Iris pigment epithelial cell (primary cell): Measurements from ENCODE around the gene CCR5AS.
"Not testable (repeated sequence)": the region's sequence is repeated elsewhere in the genome, so short reads cannot be mapped to it uniquely, and the experiment has no call there.

Experiments
- DNase-seq: peaks from one replicate; pipeline ENCODE4 v3.0.0-alpha.2; 2011; ENCODE audit warnings: low read depth

The CCR5AS gene

DNA sequence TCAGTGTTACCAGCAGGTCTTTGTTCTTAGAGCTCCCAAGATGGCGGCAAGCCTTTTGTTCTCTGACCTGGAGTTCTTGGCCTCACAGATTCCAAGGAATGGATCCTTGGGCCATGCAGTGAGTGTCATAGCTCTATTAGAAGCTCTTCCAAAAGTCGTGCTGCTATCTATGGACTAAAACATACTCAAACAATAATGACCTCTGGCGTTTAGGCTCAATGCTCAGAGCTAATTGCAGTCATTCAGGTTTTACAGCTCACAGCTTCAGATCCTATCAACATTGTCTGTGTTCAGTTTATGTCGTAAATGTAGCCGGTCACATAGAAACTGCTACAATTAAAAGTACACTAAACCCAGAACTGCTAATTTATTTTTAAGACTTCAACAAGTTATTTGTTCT lies 22.4 kb upstream of the CCR5AS start:
- DNase-seq: no peak

DNA sequence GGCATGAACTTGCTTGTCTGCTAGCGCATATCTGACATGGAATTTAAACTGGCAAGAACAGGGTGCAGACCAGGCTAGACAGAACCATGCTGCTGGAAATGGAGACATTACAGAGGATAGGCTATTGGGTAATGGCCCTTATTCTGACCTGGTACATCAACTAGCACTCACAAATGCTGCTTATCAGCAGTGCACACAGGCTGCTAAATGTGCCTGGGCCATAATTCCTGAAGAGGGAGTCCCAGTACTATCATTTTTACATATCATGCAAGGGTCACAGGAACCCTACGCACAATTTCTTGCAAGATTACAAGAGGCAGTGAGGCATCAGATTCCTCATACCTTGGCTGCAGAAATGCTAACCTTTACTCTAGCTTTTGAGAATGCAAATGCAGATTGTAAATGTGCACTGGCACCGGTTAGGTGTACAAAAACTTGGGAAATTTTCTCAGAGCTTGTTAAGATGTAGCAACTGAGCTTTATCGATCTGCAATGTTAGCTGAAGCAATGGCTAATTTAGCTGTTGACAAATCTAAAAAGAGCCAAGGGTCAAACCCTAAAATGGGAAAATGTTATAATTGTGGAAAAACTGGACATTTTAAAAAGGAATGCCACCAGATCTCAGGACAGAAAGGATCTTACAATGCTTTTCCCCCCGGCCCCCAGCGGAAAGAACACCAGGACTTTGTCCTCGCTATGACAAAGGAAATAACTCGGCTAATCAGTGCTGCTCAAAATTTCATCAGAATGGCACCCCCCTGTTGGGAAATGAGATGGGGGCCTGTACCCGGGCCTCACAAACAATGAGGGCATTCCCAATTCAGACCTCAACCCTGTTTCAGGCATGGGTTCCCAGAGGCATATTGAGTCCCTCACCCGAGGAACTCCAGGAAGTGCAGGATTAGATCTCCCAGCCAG lies 21.3 kb upstream of the CCR5AS start:
- DNase-seq: no peak

DNA sequence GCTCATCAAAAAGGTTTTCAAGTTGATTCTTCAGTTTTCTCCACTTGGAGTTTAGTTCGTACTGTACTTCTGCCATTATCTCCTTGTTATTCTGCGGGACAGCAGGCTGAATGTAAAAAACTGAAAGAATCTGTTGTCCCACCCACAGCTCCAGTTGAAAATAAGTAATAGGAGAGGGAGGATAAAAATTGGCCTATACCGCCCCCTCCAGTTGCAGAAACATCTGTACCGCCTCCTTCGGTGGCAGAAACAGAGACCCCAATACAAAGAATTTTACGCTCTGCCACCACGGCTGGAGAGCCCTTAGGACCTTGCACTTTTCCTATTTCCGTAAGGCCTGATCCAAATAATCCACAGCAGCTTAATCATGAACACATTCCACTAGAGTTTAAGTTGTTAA lies 20.5 kb upstream of the CCR5AS start:
- DNase-seq: not testable (repeated sequence)

DNA sequence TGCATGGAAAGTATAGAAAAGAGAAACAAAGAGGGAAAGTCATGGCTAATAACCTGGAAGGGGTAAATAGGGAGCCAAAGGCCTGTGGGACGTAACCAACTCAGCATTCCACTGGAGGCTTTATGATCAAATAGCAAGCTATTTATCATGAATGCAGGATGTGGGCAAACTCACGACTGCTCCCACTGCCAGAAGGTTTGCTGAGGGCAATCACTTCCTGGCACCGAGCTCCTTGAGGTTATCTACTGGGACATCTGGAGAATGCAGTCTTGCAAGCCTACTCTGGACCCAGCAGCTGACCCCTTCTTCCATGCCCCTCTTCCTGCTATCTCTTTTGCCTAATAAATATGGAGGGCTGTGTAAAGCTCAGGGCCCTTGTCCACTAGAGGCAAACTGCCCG lies 19.6 kb upstream of the CCR5AS start:
- DNase-seq: not testable (repeated sequence)

DNA sequence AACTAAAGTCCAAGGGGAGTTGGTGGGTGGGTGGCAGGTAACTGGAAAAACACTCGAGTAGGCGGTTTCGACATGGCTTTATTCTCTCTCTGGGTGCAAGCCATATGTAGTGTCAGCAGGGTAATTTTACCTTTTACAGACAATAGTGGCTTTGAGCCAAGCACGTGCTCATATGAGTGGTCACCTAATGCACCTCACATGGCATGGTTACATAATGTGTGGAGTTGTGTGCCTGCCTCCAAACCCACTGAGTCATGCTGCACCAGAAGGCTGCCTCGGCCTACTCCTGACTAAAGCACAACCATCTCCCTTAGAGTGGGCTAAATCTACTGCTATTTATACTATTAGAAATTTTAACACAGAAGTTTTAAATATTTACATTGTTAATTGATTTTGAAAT lies 16.7 kb upstream of the CCR5AS start:
- peak; percentile 57 for DNase-seq

DNA sequence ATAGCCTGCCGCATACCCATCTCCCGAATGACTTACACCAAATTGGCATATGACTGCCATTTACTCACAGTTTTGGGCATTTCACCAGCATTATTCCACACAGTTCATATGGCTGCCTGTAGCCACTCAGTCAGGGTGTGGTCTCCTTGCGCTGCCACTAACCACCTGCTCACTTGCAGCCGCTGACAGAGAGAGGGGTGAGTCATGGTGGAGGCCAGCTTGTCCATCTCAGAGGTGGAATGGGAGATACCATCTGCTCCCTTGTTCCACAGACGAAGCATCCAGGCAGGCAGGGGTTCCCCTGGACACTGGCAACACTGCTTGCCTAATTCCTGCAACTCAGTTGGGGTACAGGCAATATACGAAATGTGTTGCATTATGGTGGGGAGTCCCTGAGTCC lies 15.8 kb upstream of the CCR5AS start:
- peak; percentile 11 for DNase-seq

DNA sequence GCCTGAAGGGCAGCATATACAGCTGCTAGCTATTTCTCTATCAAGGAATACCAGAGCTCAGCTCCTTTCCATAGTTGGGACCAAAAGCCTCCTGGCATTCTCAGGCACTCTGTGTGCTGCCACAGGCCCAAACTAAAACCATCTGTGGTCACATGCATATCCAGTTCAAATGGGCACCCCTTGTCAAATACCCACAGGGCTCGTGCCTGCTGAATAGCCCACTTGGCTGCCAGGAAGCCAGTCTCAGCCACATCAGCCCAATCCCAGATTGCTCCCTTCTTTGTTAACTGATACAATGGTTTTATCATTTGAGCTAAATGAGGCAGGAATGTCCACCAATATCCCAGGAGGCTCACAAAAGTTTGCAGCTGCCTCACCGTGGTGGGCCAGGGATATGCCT lies 14.1 kb upstream of the CCR5AS start:
- DNase-seq: no peak

DNA sequence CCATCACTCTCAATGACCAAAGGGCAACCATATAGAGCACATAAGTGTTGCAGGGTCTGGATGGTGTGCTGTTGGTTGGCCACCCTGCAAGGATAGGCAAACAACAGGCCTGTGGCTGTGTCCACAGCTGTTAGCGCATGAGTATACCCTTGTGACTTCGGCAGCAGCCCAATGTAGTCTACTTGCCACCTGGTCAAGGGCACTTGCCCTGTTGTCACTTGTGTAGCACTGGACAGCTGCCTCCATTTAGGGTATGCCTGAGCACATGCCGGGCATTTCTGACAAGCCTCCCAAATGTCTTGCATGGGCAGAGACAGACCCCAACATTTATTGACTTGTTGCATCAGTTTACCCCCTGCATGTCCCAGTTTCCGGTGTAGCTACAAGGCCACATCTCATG lies 12.9 kb upstream of the CCR5AS start:
- DNase-seq: no peak

DNA sequence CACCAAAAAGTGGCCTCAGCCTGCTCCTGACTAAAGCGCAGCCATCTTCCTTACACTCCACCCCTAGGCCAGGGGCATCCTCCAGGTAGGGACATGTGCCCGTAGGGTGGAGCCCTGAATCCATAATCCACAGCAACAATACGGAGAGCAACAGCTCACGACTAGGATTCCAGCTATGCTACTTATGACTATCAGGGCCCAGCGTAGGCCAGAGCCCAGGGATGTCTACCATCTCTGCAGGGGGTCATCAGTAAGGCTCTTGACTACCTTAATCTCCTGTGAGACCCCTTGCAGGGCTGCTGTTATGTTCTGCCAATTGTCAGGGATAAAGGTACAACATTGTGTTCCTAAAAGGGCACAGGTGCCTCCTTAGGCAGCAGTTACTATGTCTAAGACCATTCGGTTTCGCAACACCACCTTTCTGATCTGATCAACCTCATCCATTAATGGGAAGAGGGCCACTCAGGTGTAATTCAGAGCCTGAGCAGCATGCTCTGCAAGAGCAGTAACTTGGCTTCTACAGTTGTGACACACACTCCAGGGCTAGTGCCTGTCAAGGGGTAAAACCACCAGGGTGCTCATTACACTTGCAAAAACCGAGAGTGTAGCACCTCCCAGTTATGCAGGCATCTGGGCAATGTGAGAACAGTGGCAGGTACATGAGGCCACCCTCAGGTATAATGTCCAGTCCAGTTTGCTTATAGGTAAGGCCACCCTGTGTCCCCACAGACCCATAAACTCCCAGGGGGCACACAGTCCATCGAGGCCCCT lies 11.2 kb upstream of the CCR5AS start:
- DNase-seq: no peak

DNA sequence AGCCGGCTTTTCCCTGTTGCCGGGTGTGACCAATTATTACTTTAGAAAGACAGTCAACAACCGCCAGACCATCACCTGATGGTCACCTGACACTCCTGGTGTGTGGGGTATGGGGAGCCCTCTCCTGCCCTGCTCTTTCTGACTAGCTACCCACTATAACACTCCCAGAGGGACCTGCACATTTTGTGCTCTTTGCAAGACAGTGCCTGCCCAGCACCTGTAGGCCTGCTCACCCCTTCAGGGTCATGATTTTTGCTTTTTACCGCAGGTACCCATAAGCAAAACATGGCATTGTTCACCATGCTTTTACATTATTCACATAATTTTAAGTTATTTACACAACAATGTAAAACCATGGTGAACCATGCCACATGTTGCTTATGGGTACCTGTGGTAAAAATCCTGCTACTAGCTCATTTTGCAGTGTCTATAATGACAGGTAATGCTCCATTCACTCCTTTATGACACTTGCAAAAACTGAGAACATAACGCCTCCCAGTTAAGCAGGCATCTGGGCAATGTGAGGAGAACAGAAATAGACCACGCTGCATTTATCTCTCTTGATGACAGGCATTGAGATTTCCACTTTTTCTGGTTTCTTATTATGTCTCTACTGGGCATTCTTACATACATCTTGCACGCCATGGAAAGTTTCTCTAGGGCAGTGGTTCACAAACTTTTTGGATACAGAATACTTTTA lies 10.1 kb upstream of the CCR5AS start:
- no peak for DNase-seq

DNA sequence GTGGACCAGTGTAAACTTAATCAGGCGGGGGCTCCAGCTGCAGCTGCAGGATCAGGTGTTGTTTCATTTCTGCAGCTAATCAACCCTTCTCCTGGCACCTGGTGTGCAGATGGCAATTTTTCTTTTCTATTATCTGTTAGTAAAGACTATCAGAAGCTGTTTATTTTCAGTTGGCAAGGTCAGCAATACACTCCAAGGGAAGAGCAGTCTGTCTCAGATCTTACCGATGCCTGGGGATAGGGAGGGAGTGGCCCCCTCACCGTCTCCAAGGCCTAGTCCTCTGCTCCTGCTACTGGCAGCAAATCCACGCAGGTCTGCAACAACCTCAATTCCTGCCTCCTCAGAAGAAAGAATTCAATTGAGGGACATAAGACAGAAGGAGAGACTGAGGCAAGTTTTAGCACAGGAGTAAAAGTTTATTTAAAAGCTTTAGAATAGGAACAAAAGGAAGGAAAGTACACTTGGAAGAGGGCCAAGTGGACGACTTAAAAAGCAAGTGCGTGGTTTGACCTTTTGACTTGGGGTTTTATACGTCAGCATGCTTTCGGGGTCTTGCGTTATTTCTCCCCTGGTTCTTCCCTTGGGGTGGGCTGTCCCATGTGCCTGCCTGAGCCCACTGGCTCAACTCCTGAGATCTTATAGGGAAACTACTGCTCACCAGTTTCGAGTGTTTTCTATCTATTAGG lies 9.4 kb upstream of the CCR5AS start:
- peak; percentile 40 for DNase-seq

DNA sequence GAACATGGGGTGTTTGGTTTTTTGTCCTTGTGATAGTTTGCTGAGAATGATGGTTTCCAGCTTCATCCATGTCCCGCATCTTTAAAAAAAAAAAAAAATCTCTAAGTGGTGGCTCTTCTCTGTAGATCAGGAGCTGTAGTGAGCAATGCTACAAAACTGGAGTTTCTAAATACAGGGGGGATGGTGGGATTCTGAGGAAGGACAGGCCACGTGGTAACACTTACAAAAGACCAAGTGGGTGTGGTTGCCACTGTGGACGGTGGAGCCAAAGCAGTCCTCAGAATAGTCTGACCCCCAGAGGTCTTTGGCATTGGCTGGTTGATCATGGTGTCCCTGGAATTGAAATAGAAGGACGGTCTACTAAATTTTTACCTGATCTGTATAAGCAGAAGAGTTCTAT lies 7.9 kb upstream of the CCR5AS start:
- no peak for DNase-seq

DNA sequence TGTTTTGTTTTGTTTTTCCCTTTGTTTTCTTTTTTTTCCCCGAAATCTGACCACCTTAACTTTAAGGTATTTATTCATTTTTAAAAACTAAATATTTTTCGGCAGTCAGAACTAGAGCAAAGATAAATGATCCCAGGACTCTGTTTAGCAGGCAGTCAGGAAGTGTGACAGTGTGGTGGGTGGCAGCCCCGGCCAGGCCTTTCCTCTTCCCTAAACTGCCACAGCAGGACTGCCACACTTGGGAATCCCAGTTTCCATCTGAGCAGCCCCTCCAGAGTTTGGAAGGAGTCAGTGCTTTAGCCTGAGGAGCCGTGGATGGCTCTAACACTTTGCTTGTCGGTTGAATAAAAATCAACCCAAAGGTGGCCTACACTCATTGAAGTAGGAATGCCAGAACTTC lies 7.1 kb upstream of the CCR5AS start:
- no peak for DNase-seq

DNA sequence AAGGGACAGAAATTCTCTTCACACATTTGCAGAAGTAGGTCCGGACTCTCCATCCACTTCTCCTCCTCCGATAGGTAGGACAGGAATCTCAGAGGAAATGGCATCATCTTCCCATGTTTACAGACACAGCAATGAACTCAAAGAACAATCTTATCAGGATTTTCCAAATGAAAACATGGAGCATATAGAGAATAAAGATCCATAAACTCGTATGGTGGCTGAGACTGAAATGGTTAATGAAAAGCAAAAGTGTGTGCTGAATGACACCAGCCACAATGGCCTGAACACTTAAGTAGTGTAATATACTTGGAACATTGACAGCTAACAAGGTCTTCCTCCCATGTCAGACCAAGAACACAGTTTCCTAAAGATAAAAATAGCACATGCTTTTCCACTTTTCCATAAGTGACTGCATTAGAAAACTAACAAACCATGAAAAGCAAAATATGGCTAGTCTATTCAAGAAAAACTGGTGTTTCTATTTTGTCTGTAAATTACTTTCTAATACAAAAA lies 6.0 kb upstream of the CCR5AS start:
- DNase-seq: no peak

DNA sequence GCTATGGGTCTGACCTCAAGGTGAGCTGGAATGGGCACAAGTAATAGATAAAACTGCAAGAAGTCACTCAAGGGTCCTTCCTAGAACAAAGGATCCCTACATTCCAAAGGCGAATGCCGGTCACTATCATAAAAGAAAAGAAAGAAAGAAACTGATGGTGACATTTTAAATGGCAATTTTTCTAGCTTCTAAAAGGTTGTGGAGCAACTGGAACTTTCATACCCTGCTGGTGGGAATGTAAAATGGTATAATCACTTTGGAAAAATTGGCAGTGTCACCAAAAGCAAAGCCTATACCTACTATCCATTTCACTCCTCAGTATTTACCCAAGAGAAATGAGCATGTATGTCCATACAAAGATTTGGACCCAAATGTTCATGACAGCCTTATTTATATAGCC lies 4.4 kb upstream of the CCR5AS start:
- DNase-seq: no peak

DNA sequence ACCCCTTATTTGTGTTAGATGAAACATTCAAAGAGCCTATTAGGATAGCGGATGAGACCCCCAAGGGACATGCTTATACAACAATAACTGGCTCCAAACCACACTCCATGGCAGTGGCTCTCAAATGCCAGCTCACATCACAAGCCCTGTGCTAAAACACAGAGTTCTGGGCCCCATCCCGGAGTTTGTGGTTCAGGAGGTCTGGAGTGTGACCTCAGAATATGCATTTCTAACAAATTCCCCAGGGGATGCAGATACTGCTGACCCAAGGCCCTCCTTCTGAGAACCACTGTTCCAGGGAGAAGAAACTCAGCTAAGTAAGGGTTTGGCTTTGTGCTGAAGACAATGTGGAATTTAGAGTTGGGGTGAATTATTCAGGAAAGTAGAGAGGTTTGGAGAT lies 3.8 kb upstream of the CCR5AS start:
- no peak for DNase-seq

DNA sequence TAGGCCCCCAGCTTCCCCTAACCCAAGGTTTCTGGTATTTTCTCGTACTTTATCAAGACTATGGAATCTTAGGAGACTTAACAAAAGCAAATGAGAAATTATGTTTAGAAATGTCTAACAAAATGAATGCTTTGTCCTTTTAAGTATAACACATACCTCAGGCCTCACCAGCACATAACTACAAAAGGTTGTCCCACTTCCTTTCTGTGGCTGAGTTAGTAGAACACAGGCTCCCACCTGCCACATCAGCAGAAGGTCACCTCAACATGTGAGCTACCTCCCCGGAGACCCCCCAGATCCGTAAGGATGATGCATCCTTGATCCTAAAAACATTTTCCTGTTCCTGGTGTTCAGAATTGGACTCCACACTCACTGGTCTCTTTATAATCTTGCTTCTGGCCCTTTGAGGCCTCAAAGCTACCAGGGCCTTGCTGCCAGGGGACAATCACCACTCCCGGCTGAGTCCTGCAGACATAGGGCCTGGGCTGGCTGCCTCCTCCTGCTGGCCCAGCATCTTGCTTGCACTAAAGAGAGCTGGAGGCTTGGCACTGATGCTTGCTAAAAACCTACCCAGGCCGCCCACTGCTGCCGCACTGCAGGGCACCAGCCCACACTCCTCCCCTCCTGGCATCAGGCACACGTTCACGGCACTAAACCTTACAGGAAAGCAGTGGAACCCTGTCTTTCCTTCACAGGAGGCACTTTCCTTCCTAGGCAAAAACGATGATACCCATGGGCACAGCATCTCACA lies 3.0 kb upstream of the CCR5AS start:
- no peak for DNase-seq

DNA sequence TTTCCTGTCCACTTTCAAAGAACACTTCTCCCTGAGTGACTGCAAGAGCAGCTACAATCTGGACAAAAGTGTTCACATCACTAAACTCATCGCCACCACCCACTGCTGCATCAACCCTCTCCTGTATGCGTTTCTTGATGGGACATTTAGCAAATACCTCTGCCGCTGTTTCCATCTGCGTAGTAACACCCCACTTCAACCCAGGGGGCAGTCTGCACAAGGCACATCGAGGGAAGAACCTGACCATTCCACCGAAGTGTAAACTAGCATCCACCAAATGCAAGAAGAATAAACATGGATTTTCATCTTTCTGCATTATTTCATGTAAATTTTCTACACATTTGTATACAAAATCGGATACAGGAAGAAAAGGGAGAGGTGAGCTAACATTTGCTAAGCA lies 2.0 kb upstream of the CCR5AS start:
- no peak for DNase-seq

DNA sequence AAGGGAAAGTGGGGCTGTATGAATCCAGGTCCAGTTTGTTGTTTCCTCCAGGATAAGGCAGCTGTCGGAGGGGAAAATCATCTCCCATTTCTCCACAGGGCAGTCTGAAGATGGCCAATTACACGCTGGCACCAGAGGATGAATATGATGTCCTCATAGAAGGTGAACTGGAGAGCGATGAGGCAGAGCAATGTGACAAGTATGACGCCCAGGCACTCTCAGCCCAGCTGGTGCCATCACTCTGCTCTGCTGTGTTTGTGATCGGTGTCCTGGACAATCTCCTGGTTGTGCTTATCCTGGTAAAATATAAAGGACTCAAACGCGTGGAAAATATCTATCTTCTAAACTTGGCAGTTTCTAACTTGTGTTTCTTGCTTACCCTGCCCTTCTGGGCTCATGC lies 1.1 kb upstream of the CCR5AS start:
- no peak for DNase-seq

DNA sequence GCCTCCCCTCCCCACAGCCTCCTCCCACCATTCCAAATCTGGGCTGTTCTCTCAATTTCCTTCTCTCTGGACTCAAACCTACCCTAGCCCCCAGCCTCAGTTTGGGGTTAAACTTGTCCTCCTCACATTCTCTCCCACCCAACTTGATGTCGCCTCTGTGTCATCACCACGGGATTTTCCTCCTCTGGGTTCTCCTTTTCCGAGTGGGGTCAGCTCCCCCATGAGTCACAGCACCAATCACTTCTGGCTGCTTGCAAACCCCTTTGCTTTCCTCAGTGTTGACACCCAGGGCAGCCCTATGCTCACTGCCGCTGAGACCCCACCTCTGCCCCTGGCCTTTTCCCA lies 451 bp downstream of the CCR5AS start:
- DNase-seq: no peak

DNA sequence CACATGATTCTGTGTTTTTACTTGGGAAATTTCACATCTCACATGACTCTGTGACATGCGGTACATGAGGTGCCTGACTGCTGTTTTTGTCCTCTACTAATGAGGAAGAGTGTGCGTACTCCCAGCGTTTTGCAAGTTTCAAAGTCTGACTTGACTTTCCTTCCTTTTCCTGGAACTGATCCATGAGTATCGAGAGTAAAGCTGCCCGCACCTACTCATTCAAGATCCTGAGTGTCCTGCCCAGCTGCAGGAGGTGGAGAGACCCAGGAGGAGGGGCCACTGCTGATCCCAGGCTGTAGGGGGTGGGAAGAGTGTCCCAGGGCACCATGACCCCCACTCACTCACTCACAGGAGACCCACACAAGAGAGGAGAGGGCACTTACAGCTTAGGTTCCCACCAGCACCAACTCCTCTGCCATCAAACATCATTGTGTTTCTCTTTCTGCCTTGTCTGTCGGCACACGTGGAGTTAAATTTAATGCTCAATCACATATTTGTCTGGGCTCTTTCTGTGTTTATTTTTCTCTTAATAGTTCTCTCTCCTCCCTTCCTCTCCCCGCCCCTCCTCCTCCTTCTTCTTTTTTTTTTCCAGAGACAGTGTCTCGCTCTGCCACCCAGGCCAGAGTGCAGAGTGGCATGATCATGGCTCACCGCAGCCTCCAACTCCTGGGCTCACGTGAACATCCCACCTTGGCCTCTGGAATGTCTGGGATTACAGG lies 1.4 kb downstream of the CCR5AS start:
- DNase-seq: no peak
